Activated CD4-positive, alpha-beta T cell treated with anti-CD3 and anti-CD28 coated beads for 36 hours (primary cell): ENCODE measurements around the gene TCERG1L. TPM values are rescaled to one million over a fixed set of nuclear protein-coding genes. Genes with fewer than 3 reads are reported as not detected.
"Not testable (repeated sequence)": the region's sequence is repeated elsewhere in the genome, so short reads cannot be mapped to it uniquely, and the experiment has no call there.

Experiments
- ATAC-seq: fragments of 200-7000 bp; cut with Tn5 transposase; one replicate; pipeline ENCODE4 v1.10.0; 2021; ENCODE audit warnings: mild to moderate bottlenecking, moderate library complexity
- CTCF ChIA-PET: fragments of 350-600 bp; sonication (Branson Sonifier 250); formaldehyde crosslinking; loops from one replicate; lab custom pipeline; 2021; ENCODE audit warnings: antibody characterized with exemption; lab: Charles Lee
- POLR2A ChIA-PET: fragments of 350-600 bp; sonication (Branson Sonifier 250); formaldehyde crosslinking; loops from one replicate; lab custom pipeline; 2021; ENCODE audit warnings: antibody characterized with exemption, inconsistent platforms; lab: Charles Lee
- DNase-seq: peaks from one replicate; pipeline ENCODE4 v3.0.0-alpha.2; 2020
- H3K27ac Mint-ChIP-seq: one replicate; pipeline ENCODE4 v1.8.0; 2021; ENCODE audit warnings: mixed read lengths
- H3K27me3 Mint-ChIP-seq: one replicate; pipeline ENCODE4 v1.8.0; 2021; ENCODE audit warnings: mixed read lengths
- H3K36me3 Mint-ChIP-seq: one replicate; pipeline ENCODE4 v1.8.0; 2021; ENCODE audit warnings: low read depth, mixed read lengths
- H3K4me1 Mint-ChIP-seq: one replicate; pipeline ENCODE4 v1.8.0; 2021; ENCODE audit warnings: mixed read lengths
- H3K4me3 Mint-ChIP-seq: one replicate; pipeline ENCODE4 v1.8.0; 2021; ENCODE audit warnings: mild to moderate bottlenecking, moderate library complexity, mixed read lengths
- H3K9me3 Mint-ChIP-seq: one replicate; pipeline ENCODE4 v1.8.0; 2021; ENCODE audit warnings: low read depth, mixed read lengths
- intact Hi-C, 2 experiments: fragments of 100-400 bp; cut with DNase I in 1 of 2; cut with micrococcal nuclease in 1 of 2; formaldehyde crosslinking; loops; one replicate each; pipeline versions ENCODE4 v1.14.2 to v1.15.1; 2022 to 2024; cut with DNase I, micrococcal nuclease
- total RNA-seq, 2 experiments: library from RNA; stranded (reverse); gene quantifications; one replicate each; pipeline ENCODE4 v1.2.3, GENCODE V29; 2021

Gene TCERG1L
- total RNA-seq, 2 experiments from 2014 or later: 0.05 to 0.21 TPM

DNA sequence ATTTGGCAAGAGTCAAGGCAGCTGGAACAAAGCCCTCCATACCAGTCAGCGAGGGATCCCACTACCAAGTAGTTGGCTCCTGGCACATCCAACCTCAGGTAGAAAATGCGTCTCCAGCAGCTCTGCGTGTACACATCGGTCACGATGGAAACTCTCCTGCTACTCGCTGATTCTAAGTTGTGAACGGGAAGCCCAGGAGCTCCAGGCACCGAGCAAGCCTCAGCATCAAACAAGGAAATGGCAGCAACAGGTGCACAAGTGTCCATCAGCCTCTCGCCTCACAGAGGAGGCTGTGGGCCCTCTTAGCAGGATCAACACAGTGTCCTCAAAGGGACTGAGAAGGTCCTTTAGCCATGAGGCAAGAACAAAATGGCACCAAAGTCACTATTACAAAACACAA is 127.0 kb downstream of the TCERG1L start:
- no peaks in the 10 kb centered on the region for H3K9me3 Mint-ChIP-seq
- ATAC-seq (no peak), DNase-seq (no peak)
- H3K36me3 Mint-ChIP-seq: no peaks in the 10 kb centered on the region
- ChIA-PET CTCF (no interaction called here), POLR2A (no interaction called here)
- H3K27me3 Mint-ChIP-seq: no peaks in the 10 kb centered on the region
- H3K4me1 Mint-ChIP-seq: no peaks in the 10 kb centered on the region
- no peak overlapping the region for H3K27ac Mint-ChIP-seq
- H3K4me3 Mint-ChIP-seq: no peak overlapping the region
- intact Hi-C loops: no loop called here

DNA sequence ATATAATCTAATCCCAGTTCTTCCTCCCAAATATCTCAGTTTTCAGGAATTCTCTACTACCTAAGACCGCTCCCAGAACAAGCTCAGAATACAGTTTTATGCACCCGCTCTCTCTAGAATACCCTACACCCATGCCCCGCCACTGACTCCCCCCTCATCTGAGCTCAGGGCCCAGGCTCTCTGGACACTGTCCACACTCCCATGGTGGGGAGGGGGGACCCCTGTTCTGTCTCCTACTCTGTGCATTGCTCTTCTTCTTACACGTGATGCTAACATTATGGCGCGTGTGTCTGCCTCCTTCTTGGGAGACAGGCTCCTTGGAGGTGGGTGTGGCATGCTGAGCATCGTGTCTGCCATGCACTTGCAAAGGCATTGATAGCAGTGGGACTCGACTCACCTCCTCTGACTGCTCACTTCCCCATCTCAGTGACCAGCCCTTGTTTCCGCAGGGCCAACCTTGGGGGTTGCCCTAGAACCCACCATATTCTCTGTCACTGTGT is 127.9 kb downstream of the TCERG1L start:
- ATAC-seq: no peak
- no peaks in the 10 kb centered on the region for H3K36me3 Mint-ChIP-seq
- H3K27ac Mint-ChIP-seq: no peak overlapping the region
- intact Hi-C loops: no loop called here
- H3K4me3 Mint-ChIP-seq: no peak overlapping the region
- no peaks in the 10 kb centered on the region for H3K27me3 Mint-ChIP-seq
- no peak for DNase-seq
- no peaks in the 10 kb centered on the region for H3K4me1 Mint-ChIP-seq
- ChIA-PET CTCF (no interaction called here), POLR2A (no interaction called here)
- H3K9me3 Mint-ChIP-seq: no peaks in the 10 kb centered on the region

GRCh38 chr10:131181456-131181855 is 130.1 kb downstream of the TCERG1L start:
- ChIA-PET CTCF (no interaction called here), POLR2A (no interaction called here)
- no peaks in the 10 kb centered on the region for H3K4me1 Mint-ChIP-seq

DNA sequence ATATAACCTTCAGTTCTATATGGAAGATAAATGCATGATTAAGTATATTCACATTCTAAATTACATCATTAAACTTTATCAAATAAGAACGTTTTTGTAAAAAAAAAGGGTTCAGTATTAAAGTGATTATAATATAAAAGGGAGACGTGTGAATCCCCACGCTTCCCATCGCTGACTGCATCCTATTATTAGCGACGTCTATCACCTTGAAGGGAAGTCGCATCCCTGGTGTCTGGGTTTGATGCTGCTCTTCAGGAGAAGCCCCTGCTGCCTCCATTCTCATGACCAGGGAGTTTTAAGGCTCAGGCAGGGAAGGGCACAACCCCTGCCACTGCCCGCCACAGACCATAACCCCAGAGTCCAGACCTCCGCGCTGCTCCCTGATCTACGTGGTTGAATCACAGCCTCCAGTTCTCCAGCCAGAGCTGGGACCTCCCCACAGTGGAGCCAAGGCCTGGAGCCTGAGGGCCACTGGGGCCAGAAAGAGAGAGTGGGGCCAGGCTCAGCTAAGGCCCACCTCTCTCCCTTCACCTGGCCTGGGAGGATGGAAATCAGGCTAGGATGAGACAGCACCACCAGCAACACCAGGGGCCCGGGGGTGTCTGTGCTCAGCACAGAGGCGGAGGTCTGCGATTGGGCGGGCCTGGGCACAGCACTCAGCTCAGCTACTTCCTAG is 130.6 kb downstream of the TCERG1L start:
- DNase-seq (no peak), ATAC-seq (no peak)
- ChIA-PET POLR2A (no interaction called here), CTCF (no interaction called here)
- intact Hi-C loops: no loop called here
- Mint-ChIP-seq H3K4me3 (no peak overlapping the region), H3K27me3 (no peaks in the 10 kb centered on the region), H3K4me1 (no peaks in the 10 kb centered on the region), H3K9me3 (no peaks in the 10 kb centered on the region), H3K27ac (no peak overlapping the region), H3K36me3 (no peaks in the 10 kb centered on the region)

More at GRCh38 chr10:131181456-131181855, 130.1 kb downstream of the TCERG1L start:
- Mint-ChIP-seq H3K4me3 (no peak overlapping the region), H3K36me3 (no peaks in the 10 kb centered on the region), H3K27ac (no peak overlapping the region), H3K27me3 (no peaks in the 10 kb centered on the region), H3K9me3 (no peaks in the 10 kb centered on the region)
- no peak for ATAC-seq
- DNase-seq: no peak
- intact Hi-C loops: no loop called here

DNA sequence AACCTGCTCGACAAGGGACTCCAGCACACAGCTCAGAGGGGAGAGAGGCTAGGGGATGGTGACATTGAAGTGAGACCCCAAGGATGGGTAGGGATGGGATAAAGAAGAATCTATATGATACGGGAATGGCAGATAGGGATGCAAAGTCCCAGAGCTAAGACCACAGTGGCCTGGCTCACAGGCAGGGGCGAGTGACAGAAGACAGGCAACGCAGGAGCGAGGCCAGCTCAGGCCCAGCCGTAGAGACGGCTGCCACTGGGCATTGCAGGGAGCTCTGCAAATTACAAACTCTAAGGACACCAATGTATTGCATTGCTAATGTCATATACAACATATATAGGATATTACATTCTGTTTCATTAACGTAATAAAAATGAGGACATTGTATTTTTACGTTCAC is 131.4 kb downstream of the TCERG1L start:
- intact Hi-C loops: no loop called here
- Mint-ChIP-seq H3K9me3 (peaks cover 2% of the 10 kb centered on the region), H3K27ac (no peak overlapping the region), H3K4me1 (no peaks in the 10 kb centered on the region), H3K4me3 (no peak overlapping the region), H3K27me3 (no peaks in the 10 kb centered on the region), H3K36me3 (no peaks in the 10 kb centered on the region)
- CTCF ChIA-PET: interaction anchor here (0.7 kb wide), 1 partner anchor 434 kb away, joined by 3 read pairs; no protein-coding TSS in a partner anchor
- ATAC-seq (no peak), DNase-seq (no peak)
- POLR2A ChIA-PET: no interaction called here

- Mint-ChIP-seq H3K9me3 (peaks cover 2% of the 10 kb centered on the region), H3K4me3 (no peak overlapping the region), H3K27me3 (no peaks in the 10 kb centered on the region), H3K36me3 (no peaks in the 10 kb centered on the region), H3K4me1 (no peaks in the 10 kb centered on the region), H3K27ac (no peak overlapping the region)
- POLR2A ChIA-PET: no interaction called here
- CTCF ChIA-PET: interaction anchor here (0.7 kb wide), 1 partner anchor 433 kb away, joined by 3 read pairs; no protein-coding TSS in a partner anchor
- intact Hi-C loops: no loop called here
- no peak for ATAC-seq
- no peak for DNase-seq
These were observed 132.2 kb downstream of the TCERG1L start for GRCh38 chr10:131179361-131179760.

DNA sequence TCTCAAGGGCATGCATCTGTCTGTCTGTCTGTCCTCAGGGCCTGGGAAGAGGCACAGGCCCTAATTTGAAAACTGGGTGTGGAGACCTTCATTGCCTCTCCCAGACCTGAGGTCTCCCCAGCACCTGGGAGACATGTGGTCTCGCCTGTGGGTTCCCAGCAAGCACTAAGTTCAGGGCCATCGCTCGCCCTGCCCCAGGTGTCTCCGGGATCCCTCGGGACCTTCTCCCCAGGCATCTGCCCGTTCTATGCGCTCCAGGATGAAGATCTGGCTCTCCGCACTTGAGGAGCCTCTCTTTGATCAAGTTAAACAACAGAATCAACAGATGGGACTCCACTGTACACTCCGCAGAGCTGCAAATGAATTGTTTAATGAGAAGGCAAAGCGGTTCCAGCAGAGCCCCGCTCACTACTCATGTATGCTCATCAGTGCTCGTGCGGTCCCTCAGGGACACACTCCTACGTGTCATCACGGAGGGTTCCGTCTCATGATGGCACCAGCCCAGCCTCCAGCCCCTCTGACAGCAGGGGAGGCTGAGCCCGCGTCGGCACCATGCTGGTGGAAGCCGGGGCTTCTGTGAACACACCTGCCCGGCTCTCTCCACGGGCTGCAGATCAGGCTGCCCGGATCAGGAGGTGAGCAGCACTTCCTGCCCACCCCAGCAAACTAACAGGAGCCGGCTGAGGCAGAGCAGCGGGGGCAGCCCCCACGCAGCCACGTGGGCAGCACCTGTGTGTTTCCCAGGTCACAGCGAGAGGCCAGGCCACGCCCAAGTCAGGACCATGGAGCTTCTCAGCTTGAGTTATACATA is 132.8 kb downstream of the TCERG1L start:
- no peaks in the 10 kb centered on the region for H3K27me3 Mint-ChIP-seq
- no peaks in the 10 kb centered on the region for H3K4me1 Mint-ChIP-seq
- intact Hi-C loops: no loop called here
- ChIA-PET POLR2A (no interaction called here), CTCF (no interaction called here)
- peaks cover 2% of the 10 kb centered on the region for H3K9me3 Mint-ChIP-seq
- H3K36me3 Mint-ChIP-seq: no peaks in the 10 kb centered on the region
- ATAC-seq (no peak), DNase-seq (no peak)
- H3K4me3 Mint-ChIP-seq: no peak overlapping the region
- H3K27ac Mint-ChIP-seq: no peak overlapping the region

DNA sequence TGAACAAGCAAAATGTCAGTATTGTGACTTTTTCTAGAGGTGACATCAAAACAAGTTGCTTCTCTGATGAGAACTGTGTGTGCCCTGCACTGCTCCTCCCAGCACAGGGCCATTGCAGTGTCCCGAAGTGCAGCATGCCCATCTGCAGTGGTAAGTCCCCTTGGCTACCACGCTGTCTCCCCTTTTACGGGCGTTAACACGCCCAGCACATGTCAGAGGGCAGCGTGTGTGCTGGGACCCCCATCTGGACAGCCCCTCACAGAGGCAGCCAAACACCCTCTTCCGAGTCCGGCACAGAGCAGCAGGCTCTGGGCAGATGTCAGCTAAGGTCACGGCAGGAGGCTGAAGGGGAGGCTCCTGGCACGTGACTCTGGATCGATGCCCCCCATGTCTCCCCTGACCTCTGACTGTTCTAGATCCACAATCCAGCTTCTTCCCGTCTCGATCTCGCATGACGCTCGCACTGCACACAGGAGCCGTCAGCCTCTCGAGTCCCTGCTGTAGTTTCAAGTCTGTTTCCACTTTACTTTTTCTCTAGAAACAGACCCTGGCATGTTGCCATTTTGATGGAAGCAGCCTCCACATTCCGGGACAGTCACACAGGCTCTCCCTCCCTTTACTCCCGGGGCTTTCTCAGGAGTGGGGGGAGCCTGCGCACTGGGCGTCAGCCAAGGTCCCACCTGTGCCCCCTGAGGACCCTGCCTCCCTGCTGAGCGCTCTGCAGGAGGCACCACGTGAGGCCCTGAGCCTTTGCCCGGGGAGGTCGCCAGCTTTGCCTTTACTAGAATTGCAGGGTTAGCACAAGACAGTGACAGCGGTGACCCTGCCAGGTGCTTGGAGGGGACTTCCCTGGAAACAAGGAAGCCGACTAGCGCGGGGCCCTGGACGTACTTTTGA is 133.8 kb downstream of the TCERG1L start:
- CTCF ChIA-PET: no interaction called here

DNA sequence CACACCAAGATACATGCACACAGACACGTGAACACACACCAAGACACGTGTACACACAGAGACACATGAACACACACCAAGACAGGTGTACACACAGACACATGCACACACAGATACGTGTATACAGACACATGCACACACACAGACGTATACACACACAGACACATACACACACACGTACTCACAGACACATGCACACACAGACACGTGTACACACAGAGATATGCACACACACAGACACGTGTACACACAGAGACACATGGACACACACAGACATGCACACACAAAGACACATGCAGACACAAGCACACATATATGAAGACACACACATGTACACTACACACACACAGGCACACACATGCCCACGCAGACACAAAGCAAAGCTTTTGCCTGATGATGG is 134.6 kb downstream of the TCERG1L start:
- CTCF ChIA-PET: no interaction called here
- POLR2A ChIA-PET: no interaction called here
- Mint-ChIP-seq H3K4me1 (no peaks in the 10 kb centered on the region), H3K36me3 (no peaks in the 10 kb centered on the region), H3K27me3 (no peaks in the 10 kb centered on the region), H3K4me3 (no peak overlapping the region), H3K9me3 (peaks cover 2% of the 10 kb centered on the region), H3K27ac (no peak overlapping the region)
- intact Hi-C loops: no loop called here
- DNase-seq: no peak
- no peak for ATAC-seq

More for the DNA sequence above, 133.8 kb downstream of the TCERG1L start:
- no peaks in the 10 kb centered on the region for H3K27me3 Mint-ChIP-seq
- no peak overlapping the region for H3K4me3 Mint-ChIP-seq
- H3K36me3 Mint-ChIP-seq: no peaks in the 10 kb centered on the region
- no peak overlapping the region for H3K27ac Mint-ChIP-seq
- H3K4me1 Mint-ChIP-seq: no peaks in the 10 kb centered on the region
- DNase-seq (no peak), ATAC-seq (no peak)
- intact Hi-C loops: no loop called here
- POLR2A ChIA-PET: no interaction called here
- peaks cover 2% of the 10 kb centered on the region for H3K9me3 Mint-ChIP-seq

- H3K27me3 Mint-ChIP-seq, H3K27ac Mint-ChIP-seq, H3K9me3 Mint-ChIP-seq, H3K36me3 Mint-ChIP-seq, H3K4me1 Mint-ChIP-seq, POLR2A ChIA-PET, intact Hi-C loops, DNase-seq, H3K4me3 Mint-ChIP-seq, ATAC-seq, CTCF ChIA-PET: not testable (repeated sequence)
These were observed 135.2 kb downstream of the TCERG1L start for GRCh38 chr10:131176324-131176723.

DNA sequence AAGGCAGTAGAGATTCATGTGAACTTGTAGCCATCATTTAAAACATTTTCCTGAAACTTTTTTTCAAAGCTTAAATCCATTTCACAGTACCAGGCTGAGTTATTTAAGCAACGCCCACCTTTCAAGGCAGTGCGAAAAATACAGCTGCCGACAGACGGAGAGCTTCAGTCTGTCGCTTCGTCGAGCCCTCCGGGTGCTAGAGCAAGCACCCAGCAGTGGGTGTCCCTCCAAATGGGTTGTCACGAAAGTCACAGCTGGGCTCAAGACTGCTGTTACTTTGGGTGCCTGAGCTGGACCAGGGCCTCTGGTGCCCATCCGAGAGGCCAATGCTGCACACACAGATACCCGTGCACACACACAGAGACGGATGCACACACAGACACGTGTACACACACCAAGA is 135.6 kb downstream of the TCERG1L start:
- peaks cover 2% of the 10 kb centered on the region for H3K9me3 Mint-ChIP-seq
- H3K27me3 Mint-ChIP-seq: no peaks in the 10 kb centered on the region
- DNase-seq (no peak), ATAC-seq (no peak)
- intact Hi-C loops: no loop called here
- no peak overlapping the region for H3K4me3 Mint-ChIP-seq
- no peaks in the 10 kb centered on the region for H3K4me1 Mint-ChIP-seq
- H3K36me3 Mint-ChIP-seq: no peaks in the 10 kb centered on the region
- H3K27ac Mint-ChIP-seq: no peak overlapping the region
- CTCF ChIA-PET: no interaction called here
- POLR2A ChIA-PET: no interaction called here
